Activated CD4-positive, alpha-beta T cell treated with anti-CD3 and anti-CD28 coated beads for 36 hours (primary cell): ENCODE data around the gene MVD. TPM values are rescaled to one million over a fixed set of nuclear protein-coding genes. Genes with fewer than 3 reads are reported as not detected.
A peak's percentile ranks its signal among the peaks of the same experiment; 100 is the strongest.

Source experiments
- ATAC-seq: fragments of 200-7000 bp; cut with Tn5 transposase; one replicate; pipeline ENCODE4 v1.10.0; 2021; ENCODE audit warnings: mild to moderate bottlenecking, moderate library complexity
- CTCF ChIA-PET: fragments of 350-600 bp; sonication (Branson Sonifier 250); formaldehyde crosslinking; loops from one replicate; lab custom pipeline; 2021; ENCODE audit warnings: antibody characterized with exemption; lab: Charles Lee
- POLR2A ChIA-PET: fragments of 350-600 bp; sonication (Branson Sonifier 250); formaldehyde crosslinking; loops from one replicate; lab custom pipeline; 2021; ENCODE audit warnings: antibody characterized with exemption, inconsistent platforms; lab: Charles Lee
- DNase-seq: peaks from one replicate; pipeline ENCODE4 v3.0.0-alpha.2; 2020
- H3K27ac Mint-ChIP-seq: one replicate; pipeline ENCODE4 v1.8.0; 2021; ENCODE audit warnings: mixed read lengths
- H3K27me3 Mint-ChIP-seq: one replicate; pipeline ENCODE4 v1.8.0; 2021; ENCODE audit warnings: mixed read lengths
- H3K36me3 Mint-ChIP-seq: one replicate; pipeline ENCODE4 v1.8.0; 2021; ENCODE audit warnings: low read depth, mixed read lengths
- H3K4me1 Mint-ChIP-seq: one replicate; pipeline ENCODE4 v1.8.0; 2021; ENCODE audit warnings: mixed read lengths
- H3K4me3 Mint-ChIP-seq: one replicate; pipeline ENCODE4 v1.8.0; 2021; ENCODE audit warnings: mild to moderate bottlenecking, moderate library complexity, mixed read lengths
- H3K9me3 Mint-ChIP-seq: one replicate; pipeline ENCODE4 v1.8.0; 2021; ENCODE audit warnings: low read depth, mixed read lengths
- intact Hi-C, 2 experiments: fragments of 100-400 bp; cut with DNase I in 1 of 2; cut with micrococcal nuclease in 1 of 2; formaldehyde crosslinking; loops; one replicate each; pipeline versions ENCODE4 v1.14.2 to v1.15.1; 2022 to 2024; cut with DNase I, micrococcal nuclease
- total RNA-seq, 2 experiments: library from RNA; stranded (reverse); gene quantifications; one replicate each; pipeline ENCODE4 v1.2.3, GENCODE V29; 2021

The MVD gene
- total RNA-seq, 2 experiments from 2014 or later, result 62.8 to 81.1 TPM

DNA sequence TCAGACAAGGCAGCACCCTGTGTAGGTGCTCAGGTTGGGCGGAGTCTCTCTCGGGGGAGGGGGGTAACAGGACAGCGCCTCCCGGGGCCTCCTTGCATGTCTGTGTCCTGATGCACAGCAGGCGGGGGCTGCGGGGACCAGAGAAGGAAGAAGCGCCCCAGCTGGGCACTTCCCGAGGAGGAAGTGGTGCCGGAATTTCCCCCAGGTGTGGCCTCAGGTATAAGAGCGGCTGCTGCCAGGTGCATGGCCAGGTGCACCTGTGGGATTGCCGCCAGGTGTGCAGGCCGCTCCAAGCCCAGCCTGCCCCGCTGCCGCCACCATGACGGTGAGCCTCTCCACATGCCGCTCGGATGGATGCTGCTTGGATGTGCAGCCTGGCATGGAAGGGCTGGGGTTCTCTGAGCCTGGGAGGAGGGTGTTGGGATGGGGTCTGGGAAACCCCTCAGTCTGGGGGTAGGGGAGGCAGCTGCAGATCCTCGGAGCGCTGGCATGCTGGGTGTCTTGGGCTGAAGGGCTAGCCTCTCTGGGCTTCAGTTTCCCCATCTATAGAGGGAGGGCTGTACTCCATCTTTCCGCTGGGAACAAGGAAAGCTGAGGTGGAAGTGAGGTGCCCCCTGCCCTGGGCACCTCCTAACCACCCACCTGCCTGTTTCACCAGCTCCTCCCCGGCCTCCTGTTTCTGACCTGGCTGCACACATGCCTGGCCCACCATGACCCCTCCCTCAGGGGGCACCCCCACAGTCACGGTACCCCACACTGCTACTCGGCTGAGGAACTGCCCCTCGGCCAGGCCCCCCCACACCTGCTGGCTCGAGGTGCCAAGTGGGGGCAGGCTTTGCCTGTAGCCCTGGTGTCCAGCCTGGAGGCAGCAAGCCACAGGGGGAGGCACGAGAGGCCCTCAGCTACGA is 24.3 kb downstream of the MVD start, which contains the start of gene IL17C:
Gene IL17C (plus strand): TSS at position 250 of the 908 bp plus-strand sequence. CDS start 70 bp downstream, at position 320.
- Mint-ChIP-seq H3K4me3 (no peak within 1 kb of the TSS), H3K9me3 (no peaks in the 10 kb centered on the region), H3K4me1 (peaks cover 38% of the 10 kb centered on the region), H3K27me3 (peaks cover 23% of the 10 kb centered on the region), H3K27ac (no peak within 1 kb of the TSS), H3K36me3 (peaks cover 6% of the 10 kb centered on the region)
- intact Hi-C loops, result loop anchor here in 1 of 2 experiments (10.0 kb wide), 1 partner anchor 146 kb away; the partner anchor contains the start of gene PIEZO1
- DNase-seq (no peak), ATAC-seq (no peak)
- ChIA-PET POLR2A (no interaction called here), CTCF (interaction anchor here (1.0 kb wide), 1 partner anchor 43 kb away, joined by 4 read pairs; no protein-coding TSS in a partner anchor)

DNA sequence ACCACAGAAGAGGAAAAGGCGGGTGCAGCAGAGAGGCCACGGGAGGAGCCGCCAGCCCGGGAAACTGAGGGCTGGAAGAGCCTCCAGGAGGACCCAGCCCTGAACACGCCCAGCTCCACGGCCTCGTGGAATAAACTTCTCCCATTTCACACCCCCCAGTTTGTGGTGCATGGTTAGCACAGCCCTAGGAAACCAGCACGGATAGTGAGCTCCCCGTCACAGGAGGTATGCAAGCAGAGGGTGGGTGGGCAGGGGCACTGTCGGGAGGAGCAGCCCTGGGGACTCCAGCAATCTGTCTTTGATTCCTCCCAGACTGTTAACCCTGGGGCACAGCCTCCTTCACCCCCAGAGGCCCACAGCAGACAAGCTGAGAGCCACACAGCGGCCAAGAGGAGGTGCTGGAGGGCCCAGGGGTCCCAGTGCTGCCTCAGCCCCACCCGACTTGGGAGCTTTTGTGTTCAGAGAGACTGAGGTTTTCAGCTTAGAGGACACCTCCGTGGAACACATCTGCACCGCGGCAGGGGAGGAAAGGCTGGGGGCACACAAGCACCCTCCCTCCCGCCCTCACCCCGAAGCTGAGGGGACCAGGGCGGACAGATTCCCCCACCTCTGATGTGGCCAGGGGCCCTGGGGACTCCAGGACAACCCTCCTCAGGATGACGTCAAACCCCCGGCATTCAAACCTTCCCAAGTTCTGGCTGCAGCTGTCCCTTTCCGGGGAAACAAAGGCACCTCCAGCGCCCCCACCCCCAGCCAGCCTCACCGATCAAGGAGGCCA is 26.2 kb downstream of the MVD start:
- DNase-seq, result no peak
- Mint-ChIP-seq H3K4me3 (peak overlapping the region; percentile 33), H3K9me3 (no peaks in the 10 kb centered on the region), H3K36me3 (peaks cover 8% of the 10 kb centered on the region), H3K27ac (no peak overlapping the region), H3K27me3 (peaks cover 23% of the 10 kb centered on the region), H3K4me1 (peaks cover 44% of the 10 kb centered on the region)
- ChIA-PET CTCF (no interaction called here), POLR2A (interaction anchor here (0.6 to 0.9 kb wide), 2 partner anchors 13 to 463 kb away, joined by 3 to 5 read pairs; no protein-coding TSS in a partner anchor)
- intact Hi-C loops, result loop anchor here in 1 of 2 experiments (10.0 kb wide), 1 partner anchor 148 kb away; the partner anchor contains the start of gene PIEZO1
- no peak for ATAC-seq

DNA sequence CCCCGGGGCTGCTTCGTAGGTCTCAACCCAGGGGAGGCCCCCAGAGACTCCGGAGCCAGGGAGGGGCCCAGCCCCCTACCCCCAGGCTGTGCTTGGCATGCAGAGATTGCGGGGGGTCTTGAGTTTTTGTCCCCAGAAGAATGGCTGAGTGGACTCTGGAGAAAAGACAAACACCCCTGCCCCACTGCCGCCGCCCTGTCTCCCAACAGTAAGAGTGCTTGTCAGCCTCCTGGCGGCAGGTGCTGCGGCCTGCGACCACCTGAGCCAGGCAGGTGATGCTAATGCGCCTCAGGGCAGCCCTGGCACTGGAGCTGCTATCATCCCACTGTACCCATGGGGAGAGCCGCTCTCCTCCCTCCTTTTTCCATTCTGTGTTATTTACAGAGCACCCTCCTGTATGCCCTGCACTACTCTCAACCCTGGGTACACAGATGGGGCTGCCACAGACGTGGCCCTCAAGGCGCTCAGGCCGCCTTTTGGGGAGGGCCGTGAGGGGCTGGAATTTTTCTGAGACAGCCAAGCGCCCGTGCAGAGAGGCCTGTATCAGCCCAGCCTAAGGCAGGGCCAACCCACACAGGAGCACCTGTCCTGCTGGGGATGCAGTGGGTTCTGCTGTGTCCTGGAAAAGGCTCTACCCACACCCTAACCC is 27.1 kb downstream of the MVD start:
- Mint-ChIP-seq H3K4me1 (peaks cover 44% of the 10 kb centered on the region), H3K27ac (no peak overlapping the region), H3K4me3 (no peak overlapping the region), H3K9me3 (no peaks in the 10 kb centered on the region), H3K27me3 (peaks cover 23% of the 10 kb centered on the region), H3K36me3 (peaks cover 14% of the 10 kb centered on the region)
- ATAC-seq (no peak), DNase-seq (no peak)
- ChIA-PET CTCF (no interaction called here), POLR2A (no interaction called here)
- intact Hi-C loops, result loop anchor here (2.0 to 10.0 kb wide), 3 partner anchors 15 to 149 kb away; partner anchors contain the start of genes CYBA (in 1 of the 2) and PIEZO1 (in 1 of the 2)

DNA sequence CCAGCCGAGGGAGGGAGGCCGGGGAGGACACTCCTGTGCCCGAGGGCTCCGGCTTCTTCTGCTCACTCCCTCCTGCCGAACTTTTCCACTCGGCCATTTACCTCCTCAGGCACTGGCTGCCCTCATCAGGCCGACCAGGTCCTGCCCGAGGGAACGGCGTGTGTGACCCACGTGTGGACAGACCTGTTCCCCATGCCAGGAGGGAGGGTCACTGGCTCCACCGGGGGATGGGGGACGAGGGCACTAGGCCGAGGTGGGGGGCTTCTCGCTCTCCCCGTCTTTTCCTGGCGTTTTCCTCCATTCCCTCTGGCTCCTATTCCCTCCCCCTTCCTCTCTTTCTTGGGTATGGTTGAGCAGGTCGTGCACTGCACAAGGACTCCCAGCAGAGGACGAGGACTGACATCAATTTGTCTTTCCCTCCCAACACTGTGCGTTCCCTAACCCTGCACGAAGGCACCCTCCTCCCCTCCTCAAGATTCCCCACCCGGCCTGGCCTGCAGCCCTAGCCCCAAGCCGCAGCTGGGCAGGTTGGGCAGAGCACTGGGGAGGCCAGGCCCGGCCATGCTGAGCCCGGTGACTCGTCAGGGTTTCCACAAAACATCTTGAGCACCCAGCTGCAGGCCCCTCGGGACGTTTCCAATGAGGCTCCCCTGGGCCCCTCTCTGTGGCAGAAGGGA is 27.8 kb downstream of the MVD start:
- POLR2A ChIA-PET, result no interaction called here
- H3K27ac Mint-ChIP-seq, result peak overlapping the region; percentile 31
- H3K4me3 Mint-ChIP-seq, result peak overlapping the region; percentile 56
- H3K9me3 Mint-ChIP-seq, result no peaks in the 10 kb centered on the region
- CTCF ChIA-PET, result no interaction called here
- H3K36me3 Mint-ChIP-seq, result peaks cover 14% of the 10 kb centered on the region
- peaks cover 42% of the 10 kb centered on the region for H3K4me1 Mint-ChIP-seq
- H3K27me3 Mint-ChIP-seq, result peaks cover 20% of the 10 kb centered on the region
- no peak for DNase-seq
- intact Hi-C loops, result loop anchor here (1.0 to 10.0 kb wide), 6 partner anchors 16 to 150 kb away; partner anchors contain the start of genes CYBA (in 2 of the 2), MVD (in 1 of the 2), PIEZO1 (in 1 of the 2) and SNAI3 (in 1 of the 2)
- no peak for ATAC-seq

DNA sequence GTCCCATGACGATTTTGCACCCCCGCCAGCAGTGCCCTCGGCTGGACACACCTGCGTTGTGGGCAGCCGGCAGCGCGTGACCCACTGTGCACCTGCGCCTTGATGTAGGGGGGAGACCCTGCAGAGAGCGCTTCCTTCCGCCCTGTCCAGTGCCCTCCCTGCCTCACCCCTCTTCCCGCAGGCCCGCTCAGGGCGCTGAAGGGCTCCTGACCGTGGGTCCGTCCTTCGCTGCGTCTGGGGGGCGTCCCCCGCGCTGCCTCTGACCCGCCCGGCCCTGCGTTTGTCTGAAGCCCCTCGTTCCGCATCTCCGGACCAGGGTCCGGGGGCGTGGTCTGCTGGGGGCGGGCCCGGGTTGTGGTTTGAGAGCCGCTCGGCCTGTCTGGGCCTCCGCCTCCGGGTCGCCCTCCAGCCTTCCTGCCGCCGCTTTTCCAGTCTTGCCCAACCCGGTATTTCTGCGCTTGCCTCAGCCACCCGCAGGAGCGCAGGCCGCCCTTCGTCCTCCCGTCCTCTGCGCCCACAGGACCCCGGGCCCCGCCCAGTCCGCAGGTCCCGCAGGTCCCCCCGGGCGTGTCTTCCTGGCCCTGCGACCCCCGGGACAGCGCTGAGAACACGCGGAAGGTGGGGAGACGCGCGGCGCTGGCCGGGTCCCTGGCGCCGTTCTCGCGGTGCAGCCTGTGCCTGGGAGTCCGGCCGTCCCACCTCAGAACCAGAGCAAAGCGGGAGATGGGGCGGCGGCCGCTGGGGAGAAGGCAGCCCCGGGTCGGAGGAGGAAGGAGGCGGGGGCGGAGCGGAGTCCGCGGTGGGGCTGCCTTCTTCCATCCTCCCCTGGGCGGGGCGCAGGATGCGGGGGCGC is 28.5 kb downstream of the MVD start:
- H3K9me3 Mint-ChIP-seq, result no peaks in the 10 kb centered on the region
- ChIA-PET CTCF (interaction anchor here (0.6 kb wide), 1 partner anchor 138 kb away, joined by 3 read pairs; no protein-coding TSS in a partner anchor), POLR2A (no interaction called here)
- DNase-seq (peak; percentile 74), ATAC-seq (peak; percentile 30)
- H3K27ac Mint-ChIP-seq, result no peak overlapping the region
- intact Hi-C loops, result loop anchor here (1.0 to 10.0 kb wide), 6 partner anchors 16 to 150 kb away; partner anchors contain the start of genes CYBA (in 2 of the 2), MVD (in 1 of the 2), PIEZO1 (in 1 of the 2) and SNAI3 (in 1 of the 2)
- H3K27me3 Mint-ChIP-seq, result peaks cover 16% of the 10 kb centered on the region
- H3K4me3 Mint-ChIP-seq, result peak overlapping the region; percentile 56
- peaks cover 40% of the 10 kb centered on the region for H3K4me1 Mint-ChIP-seq
- peaks cover 19% of the 10 kb centered on the region for H3K36me3 Mint-ChIP-seq

DNA sequence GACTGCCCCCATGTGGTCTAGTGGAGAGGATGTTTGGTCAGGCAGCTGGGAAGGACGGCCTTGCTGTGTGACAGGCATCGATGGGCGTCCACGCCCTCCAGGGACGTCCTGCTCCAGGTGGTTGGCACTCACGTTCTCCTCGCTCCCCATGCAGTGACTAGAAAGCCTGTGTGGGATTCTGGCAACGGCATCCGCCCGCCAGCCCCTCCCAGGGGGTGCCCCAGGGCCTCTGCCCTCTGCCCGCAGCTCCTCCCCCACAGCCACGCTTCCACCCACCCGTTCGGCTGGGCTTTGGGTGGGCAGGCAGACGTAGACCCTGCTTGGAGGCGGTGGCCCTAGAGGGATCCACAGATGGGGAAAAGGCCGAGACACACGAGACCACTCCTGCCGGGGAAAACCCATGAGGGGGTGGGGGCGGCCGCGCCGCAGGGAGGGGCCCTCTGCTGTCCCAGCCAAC is 29.2 kb downstream of the MVD start:
- CTCF ChIA-PET, result interaction anchor here (0.6 to 1.3 kb wide), 4 partner anchors 84 to 176 kb away, joined by 3 read pairs; no protein-coding TSS in a partner anchor
- Mint-ChIP-seq H3K27me3 (peaks cover 16% of the 10 kb centered on the region), H3K4me3 (peak overlapping the region; percentile 56), H3K36me3 (peaks cover 23% of the 10 kb centered on the region), H3K4me1 (peaks cover 38% of the 10 kb centered on the region), H3K9me3 (no peaks in the 10 kb centered on the region), H3K27ac (no peak overlapping the region)
- ATAC-seq (peak; percentile 53), DNase-seq (peak; percentile 81)
- POLR2A ChIA-PET, result no interaction called here
- intact Hi-C loops, result loop anchor here (1.0 to 10.0 kb wide), 7 partner anchors 17 to 151 kb away; partner anchors contain the start of genes CYBA (in 2 of the 2), MVD (in 1 of the 2), PIEZO1 (in 1 of the 2) and SNAI3 (in 1 of the 2)

DNA sequence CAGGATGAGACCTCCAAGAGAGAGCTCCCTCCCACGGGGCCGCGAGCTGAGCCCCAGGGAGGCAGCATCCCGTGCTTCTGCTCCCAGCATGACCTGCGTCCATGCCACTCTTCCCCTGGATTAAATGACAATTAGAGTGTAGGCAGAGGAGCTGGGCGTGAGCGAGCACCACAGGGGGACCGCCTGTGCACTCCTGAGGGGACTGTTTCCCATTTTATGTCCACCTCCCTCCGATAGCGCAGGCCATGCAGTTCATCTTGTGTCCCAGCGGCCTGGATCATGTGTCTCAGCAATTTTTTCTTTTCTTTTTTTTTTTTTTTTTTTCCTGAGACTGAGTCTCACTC is 30.3 kb downstream of the MVD start:
- POLR2A ChIA-PET, result interaction anchor here (0.6 kb wide), 1 partner anchor 1082 kb away, joined by 3 read pairs; no protein-coding TSS in a partner anchor
- intact Hi-C loops, result loop anchor here (2.0 to 10.0 kb wide), 2 partner anchors 62 to 152 kb away; partner anchors contain the start of genes PIEZO1 (in 1 of the 2) and ZC3H18 (in 1 of the 2)
- ATAC-seq (no peak), DNase-seq (no peak)
- Mint-ChIP-seq H3K27ac (no peak overlapping the region), H3K36me3 (peaks cover 25% of the 10 kb centered on the region), H3K27me3 (peaks cover 9% of the 10 kb centered on the region), H3K4me1 (peaks cover 28% of the 10 kb centered on the region), H3K9me3 (no peaks in the 10 kb centered on the region), H3K4me3 (no peak overlapping the region)
- CTCF ChIA-PET, result interaction anchor here (1.1 to 1.3 kb wide), 2 partner anchors 36 to 82 kb away, joined by 3 read pairs; no protein-coding TSS in a partner anchor

DNA sequence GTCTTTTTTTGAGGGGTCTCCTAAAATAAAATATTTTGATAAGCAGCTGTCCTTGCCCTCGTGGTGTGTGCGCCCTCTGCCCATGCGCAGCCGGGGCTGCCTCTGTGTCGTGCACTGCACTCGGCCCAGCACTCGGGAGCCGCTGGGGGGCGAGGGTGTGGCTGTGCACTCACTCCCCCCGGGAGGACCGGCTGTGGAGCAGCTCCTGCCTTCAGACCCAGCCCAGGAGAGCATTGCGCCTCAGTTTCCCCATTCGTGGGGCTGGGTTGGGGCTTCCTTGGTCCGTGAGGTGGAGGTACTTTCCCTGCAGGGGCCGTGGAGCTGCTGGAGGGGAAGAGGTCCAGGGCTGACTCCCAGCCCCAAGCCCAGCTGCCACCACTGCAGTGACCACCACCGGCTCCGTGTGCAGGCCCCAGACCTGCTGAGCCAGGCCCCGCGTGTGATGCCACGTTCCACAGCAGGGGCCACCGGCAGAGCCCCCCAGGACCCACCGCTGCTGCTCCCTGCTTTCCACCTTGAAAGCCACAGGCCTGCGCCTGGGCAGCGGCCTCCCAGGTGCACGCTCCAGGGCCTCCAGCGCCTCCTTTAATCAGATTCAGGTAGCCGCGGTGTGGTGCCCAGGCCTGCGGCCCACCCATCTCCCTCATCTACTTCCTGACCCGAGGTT is 30.8 kb downstream of the MVD start:
- Mint-ChIP-seq H3K4me3 (no peak overlapping the region), H3K27me3 (peaks cover 5% of the 10 kb centered on the region), H3K9me3 (no peaks in the 10 kb centered on the region), H3K4me1 (peaks cover 23% of the 10 kb centered on the region), H3K27ac (no peak overlapping the region), H3K36me3 (peaks cover 27% of the 10 kb centered on the region)
- ChIA-PET CTCF (interaction anchor here (1.1 kb wide), 1 partner anchor 35 kb away, joined by 3 read pairs; no protein-coding TSS in a partner anchor), POLR2A (interaction anchor here (0.6 kb wide), 1 partner anchor 1082 kb away, joined by 3 read pairs; no protein-coding TSS in a partner anchor)
- intact Hi-C loops, result loop anchor here (2.0 to 10.0 kb wide), 2 partner anchors 61 to 153 kb away; partner anchors contain the start of genes PIEZO1 (in 1 of the 2) and ZC3H18 (in 1 of the 2)
- ATAC-seq, result no peak
- DNase-seq, result no peak

DNA sequence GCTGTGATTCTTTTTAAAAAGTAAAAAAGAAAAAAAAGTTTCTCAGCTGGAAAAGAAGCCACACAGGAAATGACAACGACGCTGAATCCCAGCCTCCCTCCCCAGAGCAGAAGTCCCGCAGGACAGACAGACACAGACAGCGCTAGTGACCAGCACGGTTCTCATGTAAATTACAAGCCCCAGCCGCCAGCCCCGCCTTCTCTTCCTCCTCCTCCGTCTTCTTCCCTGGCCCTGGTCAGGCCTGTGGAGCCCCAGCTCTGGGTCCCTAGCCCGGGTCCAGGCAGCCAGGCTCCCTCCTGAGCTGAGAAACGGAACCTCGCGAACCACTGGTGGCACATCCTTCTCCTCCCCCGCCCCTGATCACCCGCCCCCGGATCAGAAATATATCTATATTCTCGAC is 31.5 kb downstream of the MVD start:
- intact Hi-C loops, result loop anchor here in 1 of 2 experiments (10.0 kb wide), 1 partner anchor 153 kb away; the partner anchor contains the start of gene PIEZO1
- Mint-ChIP-seq H3K4me3 (no peak overlapping the region), H3K27me3 (peaks cover 5% of the 10 kb centered on the region), H3K9me3 (no peaks in the 10 kb centered on the region), H3K4me1 (peaks cover 21% of the 10 kb centered on the region), H3K27ac (no peak overlapping the region), H3K36me3 (peaks cover 32% of the 10 kb centered on the region)
- ChIA-PET CTCF (interaction anchor here (1.1 kb wide), 1 partner anchor 35 kb away, joined by 3 read pairs; no protein-coding TSS in a partner anchor), POLR2A (no interaction called here)
- no peak for ATAC-seq
- no peak for DNase-seq
